Hepatocyte (in vitro differentiated cells): ENCODE measurements around the gene MTHFD1L.

Source experiments
- CTCF ChIP-seq: fragments of 200-600 bp; sonication (generic); IDR thresholded peaks from 2 replicates; pipeline ENCODE4 v1.5.1; 2016; ENCODE audit warnings: antibody characterized with exemption, mild to moderate bottlenecking; ENCODE audit not compliant: poor library complexity
- EZH2 ChIP-seq: fragments of 200-600 bp; sonication (generic); IDR thresholded peaks from 2 replicates; pipeline ENCODE4 v1.6.1; 2016; ENCODE audit warnings: antibody characterized with exemption, mild to moderate bottlenecking, borderline replicate concordance
- EZH2phosphoT487 ChIP-seq: fragments of 200-600 bp; sonication (generic); IDR thresholded peaks from one replicate; pipeline ENCODE4 v1.6.1; 2018; ENCODE audit warnings: antibody characterized with exemption, mild to moderate bottlenecking, low read depth, moderate library complexity; ENCODE audit not compliant: unreplicated experiment, severe bottlenecking

GRCh38 chr6:150964765-150965164, 99.3 kb downstream of the MTHFD1L start:
- TF ChIP-seq CTCF (no peak), EZH2phosphoT487 (no peak), EZH2 (no peak)
